Stimulated activated CD4-positive, alpha-beta T cell treated with anti-CD3 and anti-CD28 coated beads, Interleukin-12 subunit alpha, Interleukin-12 subunit beta, amount 100 ng/mL, for 48 hours (primary cell): ENCODE results near the gene ALDH7A1.

ENCODE experiments used
- DNase-seq, 3 donors: peaks; one replicate each; pipeline ENCODE4 v3.0.0-alpha.2; 2020; ENCODE audit warnings: low read depth in 2 of 3, low spot score in 1 of 3

ALDH7A1 gene

GRCh38 chr5:126509339-126509738 lies 85.7 kb downstream of the ALDH7A1 start:
- DNase-seq = no peak

- DNase-seq = no peak
These were observed 86.1 kb downstream of the ALDH7A1 start for GRCh38 chr5:126508962-126509279.

- no peak for DNase-seq
These were observed 86.6 kb downstream of the ALDH7A1 start for GRCh38 chr5:126508251-126508961.

GRCh38 chr5:126506079-126506478 lies 88.9 kb downstream of the ALDH7A1 start:
- no peak for DNase-seq

GRCh38 chr5:126503602-126504104 lies 91.4 kb downstream of the ALDH7A1 start:
- peak in 1 of 3 donors; percentile 11 for DNase-seq

- DNase-seq = no peak
These were observed 93.6 kb downstream of the ALDH7A1 start for GRCh38 chr5:126501448-126501847.

GRCh38 chr5:126499853-126500342 lies 95.1 kb downstream of the ALDH7A1 start:
- DNase-seq = peak in 1 of 3 donors; percentile 49

- no peak for DNase-seq
These were observed 95.7 kb downstream of the ALDH7A1 start for GRCh38 chr5:126499278-126499677.

- no peak for DNase-seq
These were observed 97.5 kb downstream of the ALDH7A1 start for GRCh38 chr5:126497506-126497905.

GRCh38 chr5:126494393-126494792 lies 100.6 kb downstream of the ALDH7A1 start:
- DNase-seq = no peak

- DNase-seq = no peak
These were observed 102.1 kb downstream of the ALDH7A1 start for GRCh38 chr5:126492939-126493338.

- DNase-seq = no peak
These were observed 104.7 kb downstream of the ALDH7A1 start for GRCh38 chr5:126490167-126490940.

GRCh38 chr5:126488443-126489065 lies 106.5 kb downstream of the ALDH7A1 start:
- DNase-seq = no peak

GRCh38 chr5:126487596-126487995 lies 107.4 kb downstream of the ALDH7A1 start:
- no peak for DNase-seq

GRCh38 chr5:126486332-126486731 lies 108.7 kb downstream of the ALDH7A1 start:
- DNase-seq = no peak

- DNase-seq = no peak
These were observed 110.8 kb downstream of the ALDH7A1 start for GRCh38 chr5:126484253-126484652.

- DNase-seq = no peak
These were observed 111.9 kb downstream of the ALDH7A1 start for GRCh38 chr5:126483156-126483555.

- no peak for DNase-seq
These were observed 112.4 kb downstream of the ALDH7A1 start for GRCh38 chr5:126482591-126482990.

- DNase-seq = no peak
These were observed 113.8 kb downstream of the ALDH7A1 start for GRCh38 chr5:126481243-126481642.
